WTC11 (cell line): Measurements from ENCODE around the gene OR10T2. TPM values are rescaled to one million over a fixed set of nuclear protein-coding genes. Genes with fewer than 3 reads are reported as not detected.

ENCODE experiments used
- ATAC-seq: fragments of 200-7000 bp; cut with Tn5 transposase; 2 replicates; pipeline ENCODE4 v1.10.0; 2021; ENCODE audit warnings: mild to moderate bottlenecking, moderate library complexity
- CTCF ChIA-PET: fragments of 300-600 bp; sonication (Branson Sonifier 250); formaldehyde crosslinking; loops from one replicate; lab custom pipeline; 2021; ENCODE audit warnings: antibody characterized with exemption; lab: Charles Lee
- POLR2A ChIA-PET: fragments of 350-600 bp; sonication (Branson Sonifier 250); formaldehyde crosslinking; loops from one replicate; lab custom pipeline; 2021; ENCODE audit warnings: antibody characterized with exemption; lab: Charles Lee
- DNase-seq: peaks from one replicate; pipeline ENCODE4 v3.0.0; 2021; ENCODE audit warnings: low spot score
- H3K27ac Mint-ChIP-seq: 2 replicates; pipeline ENCODE4 v1.8.0; 2021; ENCODE audit warnings: mixed read lengths
- H3K27me3 Mint-ChIP-seq: 2 replicates; pipeline ENCODE4 v1.8.0; 2021; ENCODE audit warnings: low read depth, mild to moderate bottlenecking, moderate library complexity, mixed read lengths
- H3K36me3 Mint-ChIP-seq: 2 replicates; pipeline ENCODE4 v1.8.0; 2021; ENCODE audit warnings: mixed read lengths
- H3K4me1 Mint-ChIP-seq: 2 replicates; pipeline ENCODE4 v1.8.0; 2022; ENCODE audit warnings: mixed read lengths
- H3K4me3 Mint-ChIP-seq: 2 replicates; pipeline ENCODE4 v1.8.0; 2021; ENCODE audit warnings: mild to moderate bottlenecking, moderate library complexity, mixed read lengths
- H3K9me3 Mint-ChIP-seq: 2 replicates; pipeline ENCODE4 v1.8.0; 2021; ENCODE audit warnings: mixed read lengths
- EMX1 ChIP-seq: fragments of 250-450 bp; sonication (Bioruptor Pico); IDR thresholded peaks from 2 replicates; pipeline ENCODE4 v1.8.0; 2021; ENCODE audit warnings: mild to moderate bottlenecking
- GTF2I ChIP-seq: fragments of 250-450 bp; sonication (Bioruptor Pico); conservative IDR thresholded peaks from 2 replicates; pipeline ENCODE4 v1.4.0; 2021; ENCODE audit warnings: mild to moderate bottlenecking
- MXD4 ChIP-seq: fragments of 250-450 bp; sonication (Bioruptor Pico); IDR thresholded peaks from 2 replicates; pipeline ENCODE4 v1.8.0; 2021; ENCODE audit warnings: mild to moderate bottlenecking, moderate library complexity, borderline replicate concordance
- MYBL2 ChIP-seq: sonication (generic); formaldehyde crosslinking; IDR thresholded peaks from 2 replicates; pipeline ENCODE4 v1.8.1; 2023; ENCODE audit warnings: mild to moderate bottlenecking, moderate library complexity, missing genetic modification reagents
- NFATC4 ChIP-seq: fragments of 250-450 bp; sonication (Bioruptor Pico); IDR thresholded peaks from 2 replicates; pipeline ENCODE4 v1.9.0; 2021; ENCODE audit warnings: mild to moderate bottlenecking
- NR1H2 ChIP-seq: sonication (generic); formaldehyde crosslinking; IDR thresholded peaks from 2 replicates; pipeline ENCODE4 v1.9.0; 2021; ENCODE audit warnings: mild to moderate bottlenecking, moderate library complexity, missing genetic modification reagents
- OVOL2 ChIP-seq: fragments of 250-450 bp; sonication (Bioruptor Pico); IDR thresholded peaks from 2 replicates; pipeline ENCODE4 v1.9.0; 2021; ENCODE audit warnings: mild to moderate bottlenecking, borderline replicate concordance
- PRRX2 ChIP-seq: fragments of 250-450 bp; sonication (Bioruptor Pico); IDR thresholded peaks from 2 replicates; pipeline ENCODE4 v1.8.0; 2021; ENCODE audit warnings: mild to moderate bottlenecking
- SMAD3 ChIP-seq: sonication (generic); formaldehyde crosslinking; IDR thresholded peaks from 2 replicates; pipeline ENCODE4 v1.8.0; 2022; ENCODE audit warnings: missing genetic modification reagents, mild to moderate bottlenecking, borderline replicate concordance
- SOX15 ChIP-seq: fragments of 250-450 bp; sonication (Bioruptor Pico); IDR thresholded peaks from 2 replicates; pipeline ENCODE4 v1.9.0; 2021; ENCODE audit warnings: mild to moderate bottlenecking
- ZNF671 ChIP-seq: fragments of 250-450 bp; sonication (Bioruptor Pico); IDR thresholded peaks from 2 replicates; pipeline ENCODE4 v1.8.0; 2021; ENCODE audit warnings: mild to moderate bottlenecking
- total RNA-seq: library from RNA; stranded (reverse); gene quantifications from 3 replicates; pipeline ENCODE4 v1.2.3, GENCODE V29; 2021
- TF ChIP-seq, protein P1 (sequence below): sonication (generic); formaldehyde crosslinking; IDR thresholded peaks from 2 replicates; pipeline ENCODE4 v1.8.1; 2023; ENCODE audit warnings: mild to moderate bottlenecking, moderate library complexity, missing genetic modification reagents
- TF ChIP-seq, protein P2 (sequence below): sonication (generic); formaldehyde crosslinking; IDR thresholded peaks from 2 replicates; pipeline ENCODE4 v1.8.0; 2022; ENCODE audit warnings: mild to moderate bottlenecking, missing genetic modification reagents
- TF ChIP-seq, protein P3 (sequence below): sonication (generic); formaldehyde crosslinking; IDR thresholded peaks from 2 replicates; pipeline ENCODE4 v1.8.0; 2023; ENCODE audit warnings: missing genetic modification reagents
- TF ChIP-seq, protein P4 (sequence below): sonication (generic); formaldehyde crosslinking; IDR thresholded peaks from 2 replicates; pipeline ENCODE4 v1.8.0; 2022; ENCODE audit warnings: mild to moderate bottlenecking, missing genetic modification reagents
- TF ChIP-seq, protein P5 (sequence below): sonication (generic); formaldehyde crosslinking; IDR thresholded peaks from 2 replicates; pipeline ENCODE4 v1.8.1; 2023; ENCODE audit warnings: mild to moderate bottlenecking, missing genetic modification reagents, moderate library complexity
- TF ChIP-seq, protein P6 (sequence below): sonication (generic); formaldehyde crosslinking; IDR thresholded peaks from 2 replicates; pipeline ENCODE4 v1.8.0; 2023; ENCODE audit warnings: missing genetic modification reagents, mild to moderate bottlenecking, borderline replicate concordance
- TF ChIP-seq, protein P7 (sequence below): fragments of 250-450 bp; sonication (Bioruptor Pico); IDR thresholded peaks from 2 replicates; pipeline ENCODE4 v1.8.0; 2021; ENCODE audit warnings: mild to moderate bottlenecking
- TF ChIP-seq, protein P8 (sequence below): fragments of 250-450 bp; sonication (Bioruptor Pico); IDR thresholded peaks from 2 replicates; pipeline ENCODE4 v1.9.0; 2021; ENCODE audit warnings: mild to moderate bottlenecking
- TF ChIP-seq, protein P9 (sequence below): sonication (generic); formaldehyde crosslinking; IDR thresholded peaks from 2 replicates; pipeline ENCODE4 v1.8.1; 2022; ENCODE audit warnings: mild to moderate bottlenecking, moderate library complexity, missing genetic modification reagents

Gene OR10T2
- total RNA-seq, 1 experiment from 2014 or later, result not detected

DNA sequence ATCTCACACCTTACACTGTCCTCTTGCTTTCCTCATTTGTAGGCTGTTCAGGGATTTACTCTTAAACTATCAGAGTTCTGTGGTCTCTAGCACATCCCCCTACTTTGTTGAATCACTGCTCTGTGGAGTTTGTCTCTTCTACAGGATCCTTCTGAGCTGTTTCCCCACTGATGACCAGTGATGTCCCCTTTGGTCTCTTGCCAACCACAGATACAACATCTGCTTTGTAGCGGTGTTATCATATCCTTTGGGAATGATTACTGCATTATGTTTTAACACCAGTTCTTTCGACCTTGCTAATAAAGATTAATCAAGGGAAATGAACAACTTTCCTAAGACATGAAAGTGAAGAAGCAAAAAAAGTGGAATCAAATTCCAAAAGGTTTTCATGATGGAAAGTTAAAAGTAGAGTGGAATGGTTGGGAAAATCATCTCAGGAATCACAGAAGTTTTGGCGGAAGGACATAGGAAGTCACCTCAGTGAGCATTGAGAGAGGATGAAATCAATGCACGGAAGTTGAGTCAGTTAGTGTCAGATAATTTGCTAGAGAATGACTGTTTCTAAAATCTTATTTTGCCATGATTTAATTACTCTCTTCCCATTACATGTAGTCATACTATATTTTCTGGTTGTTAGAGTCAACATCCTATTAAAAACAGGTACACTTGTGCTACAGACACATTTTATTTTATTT is 15.5 kb upstream of the OR10T2 start:
- POLR2A ChIA-PET, result no interaction called here
- Mint-ChIP-seq H3K9me3 (no peaks in the 10 kb centered on the region), H3K36me3 (no peaks in the 10 kb centered on the region), H3K27ac (no peak overlapping the region), H3K27me3 (no peaks in the 10 kb centered on the region), H3K4me3 (no peak overlapping the region)
- CTCF ChIA-PET, result no interaction called here
- no peak for DNase-seq
- no peak for ATAC-seq
- TF ChIP-seq GTF2I (CRISPR knock-in tag) (no peak), ZNF671 (CRISPR knock-in tag) (no peak), EMX1 (CRISPR knock-in tag) (no peak), OVOL2 (CRISPR knock-in tag) (no peak), SMAD3 (CRISPR knock-in tag) (no peak), NFATC4 (CRISPR knock-in tag) (no peak), NR1H2 (CRISPR knock-in tag) (no peak)
- TF ChIP-seq, protein P1, sequence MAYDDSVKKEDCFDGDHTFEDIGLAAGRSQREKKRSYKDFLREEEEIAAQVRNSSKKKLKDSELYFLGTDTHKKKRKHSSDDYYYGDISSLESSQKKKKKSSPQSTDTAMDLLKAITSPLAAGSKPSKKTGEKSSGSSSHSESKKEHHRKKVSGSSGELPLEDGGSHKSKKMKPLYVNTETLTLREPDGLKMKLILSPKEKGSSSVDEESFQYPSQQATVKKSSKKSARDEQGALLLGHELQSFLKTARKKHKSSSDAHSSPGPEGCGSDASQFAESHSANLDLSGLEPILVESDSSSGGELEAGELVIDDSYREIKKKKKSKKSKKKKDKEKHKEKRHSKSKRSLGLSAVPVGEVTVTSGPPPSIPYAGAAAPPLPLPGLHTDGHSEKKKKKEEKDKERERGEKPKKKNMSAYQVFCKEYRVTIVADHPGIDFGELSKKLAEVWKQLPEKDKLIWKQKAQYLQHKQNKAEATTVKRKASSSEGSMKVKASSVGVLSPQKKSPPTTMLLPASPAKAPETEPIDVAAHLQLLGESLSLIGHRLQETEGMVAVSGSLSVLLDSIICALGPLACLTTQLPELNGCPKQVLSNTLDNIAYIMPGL (CRISPR knock-in tag), result no peak
- TF ChIP-seq, protein P2, sequence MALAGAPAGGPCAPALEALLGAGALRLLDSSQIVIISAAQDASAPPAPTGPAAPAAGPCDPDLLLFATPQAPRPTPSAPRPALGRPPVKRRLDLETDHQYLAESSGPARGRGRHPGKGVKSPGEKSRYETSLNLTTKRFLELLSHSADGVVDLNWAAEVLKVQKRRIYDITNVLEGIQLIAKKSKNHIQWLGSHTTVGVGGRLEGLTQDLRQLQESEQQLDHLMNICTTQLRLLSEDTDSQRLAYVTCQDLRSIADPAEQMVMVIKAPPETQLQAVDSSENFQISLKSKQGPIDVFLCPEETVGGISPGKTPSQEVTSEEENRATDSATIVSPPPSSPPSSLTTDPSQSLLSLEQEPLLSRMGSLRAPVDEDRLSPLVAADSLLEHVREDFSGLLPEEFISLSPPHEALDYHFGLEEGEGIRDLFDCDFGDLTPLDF (CRISPR knock-in tag), result no peak
- TF ChIP-seq, protein P3, sequence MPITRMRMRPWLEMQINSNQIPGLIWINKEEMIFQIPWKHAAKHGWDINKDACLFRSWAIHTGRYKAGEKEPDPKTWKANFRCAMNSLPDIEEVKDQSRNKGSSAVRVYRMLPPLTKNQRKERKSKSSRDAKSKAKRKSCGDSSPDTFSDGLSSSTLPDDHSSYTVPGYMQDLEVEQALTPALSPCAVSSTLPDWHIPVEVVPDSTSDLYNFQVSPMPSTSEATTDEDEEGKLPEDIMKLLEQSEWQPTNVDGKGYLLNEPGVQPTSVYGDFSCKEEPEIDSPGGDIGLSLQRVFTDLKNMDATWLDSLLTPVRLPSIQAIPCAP (CRISPR knock-in tag), result no peak
- TF ChIP-seq, protein P4, sequence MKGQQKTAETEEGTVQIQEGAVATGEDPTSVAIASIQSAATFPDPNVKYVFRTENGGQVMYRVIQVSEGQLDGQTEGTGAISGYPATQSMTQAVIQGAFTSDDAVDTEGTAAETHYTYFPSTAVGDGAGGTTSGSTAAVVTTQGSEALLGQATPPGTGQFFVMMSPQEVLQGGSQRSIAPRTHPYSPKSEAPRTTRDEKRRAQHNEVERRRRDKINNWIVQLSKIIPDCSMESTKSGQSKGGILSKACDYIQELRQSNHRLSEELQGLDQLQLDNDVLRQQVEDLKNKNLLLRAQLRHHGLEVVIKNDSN (CRISPR knock-in tag), result no peak
- TF ChIP-seq, protein P5, sequence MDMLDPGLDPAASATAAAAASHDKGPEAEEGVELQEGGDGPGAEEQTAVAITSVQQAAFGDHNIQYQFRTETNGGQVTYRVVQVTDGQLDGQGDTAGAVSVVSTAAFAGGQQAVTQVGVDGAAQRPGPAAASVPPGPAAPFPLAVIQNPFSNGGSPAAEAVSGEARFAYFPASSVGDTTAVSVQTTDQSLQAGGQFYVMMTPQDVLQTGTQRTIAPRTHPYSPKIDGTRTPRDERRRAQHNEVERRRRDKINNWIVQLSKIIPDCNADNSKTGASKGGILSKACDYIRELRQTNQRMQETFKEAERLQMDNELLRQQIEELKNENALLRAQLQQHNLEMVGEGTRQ, result no peak
- TF ChIP-seq, protein P6, sequence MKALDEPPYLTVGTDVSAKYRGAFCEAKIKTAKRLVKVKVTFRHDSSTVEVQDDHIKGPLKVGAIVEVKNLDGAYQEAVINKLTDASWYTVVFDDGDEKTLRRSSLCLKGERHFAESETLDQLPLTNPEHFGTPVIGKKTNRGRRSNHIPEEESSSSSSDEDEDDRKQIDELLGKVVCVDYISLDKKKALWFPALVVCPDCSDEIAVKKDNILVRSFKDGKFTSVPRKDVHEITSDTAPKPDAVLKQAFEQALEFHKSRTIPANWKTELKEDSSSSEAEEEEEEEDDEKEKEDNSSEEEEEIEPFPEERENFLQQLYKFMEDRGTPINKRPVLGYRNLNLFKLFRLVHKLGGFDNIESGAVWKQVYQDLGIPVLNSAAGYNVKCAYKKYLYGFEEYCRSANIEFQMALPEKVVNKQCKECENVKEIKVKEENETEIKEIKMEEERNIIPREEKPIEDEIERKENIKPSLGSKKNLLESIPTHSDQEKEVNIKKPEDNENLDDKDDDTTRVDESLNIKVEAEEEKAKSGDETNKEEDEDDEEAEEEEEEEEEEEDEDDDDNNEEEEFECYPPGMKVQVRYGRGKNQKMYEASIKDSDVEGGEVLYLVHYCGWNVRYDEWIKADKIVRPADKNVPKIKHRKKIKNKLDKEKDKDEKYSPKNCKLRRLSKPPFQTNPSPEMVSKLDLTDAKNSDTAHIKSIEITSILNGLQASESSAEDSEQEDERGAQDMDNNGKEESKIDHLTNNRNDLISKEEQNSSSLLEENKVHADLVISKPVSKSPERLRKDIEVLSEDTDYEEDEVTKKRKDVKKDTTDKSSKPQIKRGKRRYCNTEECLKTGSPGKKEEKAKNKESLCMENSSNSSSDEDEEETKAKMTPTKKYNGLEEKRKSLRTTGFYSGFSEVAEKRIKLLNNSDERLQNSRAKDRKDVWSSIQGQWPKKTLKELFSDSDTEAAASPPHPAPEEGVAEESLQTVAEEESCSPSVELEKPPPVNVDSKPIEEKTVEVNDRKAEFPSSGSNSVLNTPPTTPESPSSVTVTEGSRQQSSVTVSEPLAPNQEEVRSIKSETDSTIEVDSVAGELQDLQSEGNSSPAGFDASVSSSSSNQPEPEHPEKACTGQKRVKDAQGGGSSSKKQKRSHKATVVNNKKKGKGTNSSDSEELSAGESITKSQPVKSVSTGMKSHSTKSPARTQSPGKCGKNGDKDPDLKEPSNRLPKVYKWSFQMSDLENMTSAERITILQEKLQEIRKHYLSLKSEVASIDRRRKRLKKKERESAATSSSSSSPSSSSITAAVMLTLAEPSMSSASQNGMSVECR, result no peak
- TF ChIP-seq, all 79 proteins: peak for 0
- H3K4me1 Mint-ChIP-seq, result peaks cover 8% of the 10 kb centered on the region

DNA sequence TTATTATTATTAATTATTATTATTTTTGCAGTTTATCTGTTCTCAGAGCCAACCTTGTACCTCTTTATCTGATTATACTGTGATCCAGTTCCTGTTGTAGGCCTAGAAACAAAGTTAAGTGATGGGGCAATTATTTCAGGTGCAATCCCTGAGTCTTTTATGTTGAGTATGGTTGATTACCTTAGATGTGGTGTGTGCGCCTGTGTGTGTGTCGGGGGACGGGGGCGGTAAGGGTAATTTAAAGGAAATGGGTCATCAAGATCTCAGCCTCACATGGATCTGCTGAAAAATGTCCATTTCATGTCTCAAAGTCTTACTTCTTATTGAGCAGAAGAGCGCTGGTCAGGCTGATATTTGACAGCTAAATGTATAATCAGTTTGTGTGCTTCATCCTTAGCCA is 7.8 kb upstream of the OR10T2 start:
- CTCF ChIA-PET, result interaction anchor here (0.7 kb wide), 1 partner anchor 126 kb away, joined by 5 read pairs; no protein-coding TSS in a partner anchor
- Mint-ChIP-seq H3K36me3 (no peaks in the 10 kb centered on the region), H3K4me3 (no peak overlapping the region), H3K4me1 (peaks cover 5% of the 10 kb centered on the region), H3K27me3 (no peaks in the 10 kb centered on the region), H3K27ac (no peak overlapping the region), H3K9me3 (no peaks in the 10 kb centered on the region)
- DNase-seq (no peak), ATAC-seq (no peak)
- POLR2A ChIA-PET, result no interaction called here
- no peak for TF ChIP-seq PRRX2
- TF ChIP-seq, protein P7, sequence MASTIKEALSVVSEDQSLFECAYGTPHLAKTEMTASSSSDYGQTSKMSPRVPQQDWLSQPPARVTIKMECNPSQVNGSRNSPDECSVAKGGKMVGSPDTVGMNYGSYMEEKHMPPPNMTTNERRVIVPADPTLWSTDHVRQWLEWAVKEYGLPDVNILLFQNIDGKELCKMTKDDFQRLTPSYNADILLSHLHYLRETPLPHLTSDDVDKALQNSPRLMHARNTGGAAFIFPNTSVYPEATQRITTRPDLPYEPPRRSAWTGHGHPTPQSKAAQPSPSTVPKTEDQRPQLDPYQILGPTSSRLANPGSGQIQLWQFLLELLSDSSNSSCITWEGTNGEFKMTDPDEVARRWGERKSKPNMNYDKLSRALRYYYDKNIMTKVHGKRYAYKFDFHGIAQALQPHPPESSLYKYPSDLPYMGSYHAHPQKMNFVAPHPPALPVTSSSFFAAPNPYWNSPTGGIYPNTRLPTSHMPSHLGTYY (CRISPR knock-in tag), result no peak
- TF ChIP-seq, protein P3 (CRISPR knock-in tag), result no peak
- TF ChIP-seq SOX15 (CRISPR knock-in tag), result no peak
- no peak for TF ChIP-seq MXD4 (CRISPR knock-in tag)
- TF ChIP-seq MYBL2 (CRISPR knock-in tag), result no peak
- TF ChIP-seq, protein P8, sequence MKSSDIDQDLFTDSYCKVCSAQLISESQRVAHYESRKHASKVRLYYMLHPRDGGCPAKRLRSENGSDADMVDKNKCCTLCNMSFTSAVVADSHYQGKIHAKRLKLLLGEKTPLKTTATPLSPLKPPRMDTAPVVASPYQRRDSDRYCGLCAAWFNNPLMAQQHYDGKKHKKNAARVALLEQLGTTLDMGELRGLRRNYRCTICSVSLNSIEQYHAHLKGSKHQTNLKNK (CRISPR knock-in tag), result no peak
- TF ChIP-seq, protein P9, sequence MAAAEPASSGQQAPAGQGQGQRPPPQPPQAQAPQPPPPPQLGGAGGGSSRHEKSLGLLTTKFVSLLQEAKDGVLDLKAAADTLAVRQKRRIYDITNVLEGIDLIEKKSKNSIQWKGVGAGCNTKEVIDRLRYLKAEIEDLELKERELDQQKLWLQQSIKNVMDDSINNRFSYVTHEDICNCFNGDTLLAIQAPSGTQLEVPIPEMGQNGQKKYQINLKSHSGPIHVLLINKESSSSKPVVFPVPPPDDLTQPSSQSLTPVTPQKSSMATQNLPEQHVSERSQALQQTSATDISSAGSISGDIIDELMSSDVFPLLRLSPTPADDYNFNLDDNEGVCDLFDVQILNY (CRISPR knock-in tag), result no peak
